Fibroblast of skin of back (primary cell): ENCODE results near the gene TRPM3.
A peak's percentile ranks its signal among the peaks of the same experiment; 100 is the strongest.

ENCODE experiments used
- DNase-seq: peaks from one replicate; pipeline ENCODE4 v3.0.0-alpha.2; 2013

Gene TRPM3

DNA sequence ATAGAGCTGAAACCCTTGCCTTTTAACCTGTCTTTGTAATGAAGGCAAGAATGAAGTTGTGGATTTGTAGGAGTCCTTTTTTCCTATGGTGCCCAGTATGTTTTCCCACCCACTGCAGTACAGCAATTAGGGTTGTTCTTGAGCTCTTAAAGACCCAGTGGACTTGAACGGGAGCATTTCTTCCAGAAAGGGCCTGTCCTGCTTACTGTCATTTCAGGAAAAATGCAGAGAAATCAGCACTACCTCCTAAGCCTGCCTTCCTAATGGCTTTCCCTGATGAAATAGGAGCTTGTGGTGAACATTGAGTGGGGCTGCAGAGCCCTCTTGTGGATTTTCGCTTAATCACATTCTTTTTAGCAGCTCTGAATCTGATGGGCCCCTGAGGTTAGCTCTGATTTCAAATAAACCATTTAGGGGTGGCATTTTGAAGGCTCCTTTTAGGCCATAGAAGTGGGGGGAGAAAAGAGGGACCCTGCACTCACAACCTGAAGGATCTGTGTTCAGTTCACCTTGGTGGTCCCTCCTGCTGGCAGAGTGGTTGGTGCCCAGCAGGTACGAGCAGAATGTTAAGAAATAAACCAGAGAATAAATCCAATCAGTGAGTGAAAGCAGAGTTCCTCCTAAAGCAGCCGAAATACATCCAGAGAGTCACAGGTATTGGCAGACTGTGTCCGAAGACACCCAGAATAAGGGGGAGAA, 519.0 kb downstream of the TRPM3 start:
- DNase-seq, result peak; percentile 82

- DNase-seq, result peak; percentile 94
Observed at GRCh38 chr9:70601000-70601951, 520.1 kb downstream of the TRPM3 start.

GRCh38 chr9:70600506-70600905, 520.9 kb downstream of the TRPM3 start:
- peak; percentile 67 for DNase-seq

GRCh38 chr9:70597886-70598285, 523.5 kb downstream of the TRPM3 start:
- no peak for DNase-seq

- DNase-seq, result no peak
Observed at GRCh38 chr9:70595211-70595610, 526.2 kb downstream of the TRPM3 start.

DNA sequence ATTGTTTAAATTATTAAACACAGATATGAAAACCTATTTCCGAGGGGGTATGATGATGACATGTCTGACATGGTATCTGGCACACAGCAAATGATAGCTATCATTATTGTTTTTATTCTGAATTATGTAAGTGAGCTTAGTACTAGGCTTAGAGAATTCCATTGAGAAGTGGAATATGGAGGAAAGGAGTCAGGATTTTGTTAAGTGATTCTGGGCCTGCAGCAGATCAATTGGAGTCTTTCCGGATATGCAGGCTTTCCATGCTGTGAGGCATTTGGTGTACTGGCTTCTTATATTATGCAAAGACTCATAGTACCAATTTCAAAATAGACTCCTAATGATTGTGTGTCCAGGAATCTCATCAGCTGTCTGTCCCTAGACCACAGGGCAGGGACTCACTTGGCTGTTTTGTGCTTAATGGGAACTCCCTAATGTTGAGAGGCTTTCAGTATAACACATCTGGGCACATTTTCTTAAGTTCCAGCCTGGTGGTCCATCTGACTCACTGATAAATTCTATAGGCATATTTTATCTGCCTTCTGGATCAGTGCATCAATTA, 527.0 kb downstream of the TRPM3 start:
- peak; percentile 49 for DNase-seq

DNA sequence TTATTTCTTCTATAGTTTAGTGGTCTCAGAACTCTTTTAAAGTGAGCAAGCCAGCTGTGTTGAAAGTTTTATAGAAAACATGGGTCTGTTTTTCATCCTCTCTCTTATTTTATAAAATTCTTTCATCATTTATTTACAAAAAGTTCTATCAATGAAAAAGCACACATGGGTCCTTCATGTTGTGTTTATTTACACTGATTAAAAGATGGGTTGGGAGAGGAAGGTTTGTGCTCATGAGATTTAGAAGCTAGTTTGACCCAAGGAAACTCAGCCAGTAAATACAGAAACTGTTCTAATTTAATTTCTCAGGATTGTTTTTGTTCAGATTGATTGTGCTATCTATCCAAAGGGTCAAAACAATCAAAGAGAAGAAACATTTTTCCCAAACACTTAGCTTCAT, 528.2 kb downstream of the TRPM3 start:
- DNase-seq, result no peak

GRCh38 chr9:70590315-70590677, 531.1 kb downstream of the TRPM3 start:
- DNase-seq, result peak; percentile 59

DNA sequence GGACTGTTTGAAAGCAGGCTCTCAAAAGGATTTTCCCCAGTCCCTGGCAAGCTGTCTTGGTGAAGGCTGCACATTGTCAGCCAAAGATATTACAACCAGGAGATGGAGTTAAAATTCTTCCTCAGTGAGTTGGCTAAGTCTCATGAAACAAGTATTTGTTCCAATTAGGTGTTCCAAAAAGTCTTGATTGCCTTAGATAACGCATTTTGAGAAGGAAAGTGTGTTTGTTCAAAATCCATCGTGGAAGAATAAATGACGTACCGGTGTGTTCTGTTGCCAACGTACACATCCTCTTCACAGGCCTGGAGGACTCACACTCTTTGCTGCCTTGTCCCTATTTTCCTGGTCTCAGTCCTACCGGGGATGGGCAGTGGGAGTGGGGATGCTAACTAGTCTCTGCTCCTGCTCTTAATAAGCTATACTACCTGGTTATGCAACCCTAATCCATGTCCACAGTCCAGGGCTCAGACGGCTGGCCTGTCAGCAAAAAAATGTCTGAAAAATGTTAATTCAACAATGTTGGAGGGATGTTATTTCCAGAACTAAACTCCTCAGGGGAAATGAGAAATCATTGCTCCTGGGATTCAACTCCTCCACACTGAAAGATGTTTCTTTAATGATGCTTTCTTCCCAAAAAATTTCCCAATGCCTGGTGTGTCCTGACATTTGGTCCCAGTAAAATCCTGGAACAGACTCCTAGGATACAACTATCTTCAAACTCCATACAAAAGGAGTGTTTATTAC, 531.7 kb downstream of the TRPM3 start:
- peak; percentile 86 for DNase-seq

- no peak for DNase-seq
Observed at GRCh38 chr9:70588999-70589398, 532.4 kb downstream of the TRPM3 start.

- DNase-seq, result no peak
Observed at GRCh38 chr9:70588381-70588780, 533.0 kb downstream of the TRPM3 start.

- DNase-seq, result peak; percentile 86
Observed at GRCh38 chr9:70587201-70587600, 534.2 kb downstream of the TRPM3 start.

DNA sequence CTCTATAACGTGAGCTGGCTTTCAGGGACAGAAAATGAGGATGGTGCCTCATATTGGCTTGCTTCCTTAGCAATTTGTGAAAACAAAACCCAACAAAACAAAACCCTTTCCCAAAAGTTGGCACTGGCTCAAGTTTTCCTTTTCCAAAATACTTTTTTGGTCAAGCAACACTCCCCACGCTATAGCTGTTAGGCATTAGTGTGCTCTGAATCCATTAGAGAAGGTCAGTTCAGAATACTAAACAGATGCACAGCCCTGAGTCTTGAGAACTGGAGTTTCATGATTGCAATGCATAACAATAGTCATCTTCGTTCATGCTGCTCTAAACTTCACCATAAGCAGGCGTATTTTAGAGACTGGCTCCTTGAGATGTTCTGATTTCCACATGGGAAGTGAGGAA, 534.9 kb downstream of the TRPM3 start:
- DNase-seq, result no peak

- peak; percentile 46 for DNase-seq
Observed at GRCh38 chr9:70581955-70582350, 539.5 kb downstream of the TRPM3 start.

GRCh38 chr9:70581214-70581954, 540.0 kb downstream of the TRPM3 start:
- DNase-seq, result no peak

DNA sequence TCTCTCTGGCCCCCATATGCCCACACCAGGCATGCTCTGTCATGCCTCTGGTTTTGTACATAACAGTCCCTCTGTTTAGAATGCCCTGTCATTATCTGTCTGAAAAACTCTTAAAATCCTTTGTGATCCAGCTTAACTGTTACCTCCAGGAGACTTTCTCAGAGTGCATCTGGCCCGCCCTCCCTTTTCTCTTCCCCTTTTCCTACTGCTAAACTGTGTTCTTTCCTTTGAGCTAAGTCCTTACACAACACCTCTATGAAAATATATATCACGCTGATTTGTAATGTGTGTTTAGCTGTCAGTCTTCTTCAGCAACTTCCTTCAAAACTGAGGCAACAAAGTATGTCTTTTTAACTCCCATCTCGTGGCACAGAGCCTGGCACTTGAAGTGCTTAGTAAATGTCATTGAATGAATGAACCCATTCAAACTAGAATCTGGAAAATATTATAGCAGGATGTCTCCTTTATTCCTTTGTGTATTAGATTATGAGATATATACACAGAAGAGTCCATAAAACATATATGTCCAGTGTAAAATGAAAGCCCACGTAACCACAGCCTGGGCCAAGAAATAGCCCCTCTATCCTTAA, 540.7 kb downstream of the TRPM3 start:
- DNase-seq, result no peak

DNA sequence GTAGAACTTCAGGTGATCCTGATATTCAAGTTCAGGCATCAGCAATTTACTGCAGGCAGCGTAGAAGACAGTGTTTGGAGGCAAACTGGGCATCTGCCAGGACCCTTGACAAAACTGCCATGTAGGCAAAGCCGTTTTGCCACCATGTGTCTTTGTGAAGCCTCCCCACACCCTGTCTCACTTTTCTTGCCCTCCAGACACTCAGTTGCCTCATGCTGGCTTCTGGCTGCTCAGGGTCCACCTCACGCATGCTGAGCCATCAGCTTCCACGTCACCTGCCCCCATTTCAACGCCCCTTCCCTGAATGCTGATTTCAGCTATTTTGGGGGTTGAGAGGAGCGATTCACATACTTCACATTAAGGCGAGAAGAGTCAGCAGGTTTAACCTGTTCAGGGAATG, 541.7 kb downstream of the TRPM3 start:
- no peak for DNase-seq

- DNase-seq, result no peak
Observed at GRCh38 chr9:70578720-70579119, 542.7 kb downstream of the TRPM3 start.

GRCh38 chr9:70577671-70578070, 543.8 kb downstream of the TRPM3 start:
- DNase-seq, result no peak

GRCh38 chr9:70576116-70576515, 545.3 kb downstream of the TRPM3 start:
- DNase-seq, result no peak

DNA sequence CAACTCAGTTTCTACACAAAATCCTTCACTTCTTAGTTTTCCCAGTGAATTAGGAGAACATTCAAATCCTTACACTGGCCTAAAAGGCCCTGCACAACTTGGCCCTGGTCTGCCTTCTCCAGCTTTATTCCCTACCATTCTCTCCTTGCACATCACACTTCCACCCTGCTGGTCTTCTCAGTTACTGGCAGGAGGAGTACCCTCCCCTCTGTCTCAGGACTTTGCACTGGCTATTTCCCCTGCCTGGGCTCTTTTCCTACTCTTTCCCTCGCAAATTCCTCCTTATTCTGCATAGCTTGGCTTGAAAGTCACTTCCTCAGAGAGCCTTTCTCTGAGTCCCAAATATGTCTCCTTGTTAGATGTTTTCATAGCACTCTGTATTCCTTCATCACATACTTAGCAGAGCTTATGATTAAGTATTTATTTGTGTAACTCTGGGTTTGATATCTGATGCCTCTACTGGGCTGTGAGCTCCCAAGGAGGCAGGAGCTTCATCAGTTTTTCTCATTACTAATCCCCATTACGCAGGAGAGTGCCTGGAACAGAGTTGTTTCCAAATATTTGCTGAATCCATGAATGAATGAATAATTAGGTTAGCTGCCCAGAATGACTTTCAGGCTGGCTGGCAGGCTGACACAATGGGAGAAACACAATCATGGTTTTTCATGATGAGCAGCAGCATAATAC, 547.1 kb downstream of the TRPM3 start:
- DNase-seq, result peak; percentile 75
